ENCODE results near the gene KCNN3.

DNA sequence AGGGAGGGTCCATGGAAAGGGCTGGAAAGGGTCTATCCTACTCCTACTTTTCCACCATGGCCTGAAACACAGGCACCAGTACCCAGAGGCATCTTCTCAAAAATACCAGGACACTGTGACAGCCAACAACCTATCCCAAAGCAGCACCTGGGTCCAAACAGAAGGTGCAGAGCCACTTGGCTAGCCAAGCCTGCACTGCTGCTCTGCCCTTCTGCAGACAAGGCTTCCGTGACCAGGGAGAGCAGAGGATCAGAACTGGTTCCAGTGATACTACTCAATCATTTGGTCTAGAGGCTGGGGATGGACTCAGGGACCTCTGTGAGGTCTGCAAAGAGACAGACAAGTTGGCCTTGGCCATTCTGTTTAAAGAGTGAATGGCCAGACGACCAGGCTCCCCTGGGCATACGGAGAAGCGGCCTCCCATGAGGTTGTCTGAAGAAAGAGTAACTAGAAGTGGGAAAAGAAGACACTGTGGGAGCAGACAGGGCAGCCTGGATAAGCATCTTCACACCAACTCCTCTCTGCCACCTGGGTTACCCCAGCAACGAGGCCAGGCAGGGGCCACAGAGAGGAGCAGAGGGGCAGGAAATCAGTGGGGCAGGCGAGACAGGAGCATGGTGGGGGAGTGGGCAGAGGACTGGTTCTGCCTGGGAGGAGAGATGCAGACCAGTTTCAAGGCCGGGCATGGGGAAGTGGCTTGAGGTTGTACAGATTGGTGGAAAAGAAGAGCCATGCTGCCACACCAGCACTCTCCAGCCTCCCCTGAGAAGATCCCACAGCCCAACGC is 5.7 kb downstream of the KCNN3 start:
- TF ChIP-seq, protein P1, sequence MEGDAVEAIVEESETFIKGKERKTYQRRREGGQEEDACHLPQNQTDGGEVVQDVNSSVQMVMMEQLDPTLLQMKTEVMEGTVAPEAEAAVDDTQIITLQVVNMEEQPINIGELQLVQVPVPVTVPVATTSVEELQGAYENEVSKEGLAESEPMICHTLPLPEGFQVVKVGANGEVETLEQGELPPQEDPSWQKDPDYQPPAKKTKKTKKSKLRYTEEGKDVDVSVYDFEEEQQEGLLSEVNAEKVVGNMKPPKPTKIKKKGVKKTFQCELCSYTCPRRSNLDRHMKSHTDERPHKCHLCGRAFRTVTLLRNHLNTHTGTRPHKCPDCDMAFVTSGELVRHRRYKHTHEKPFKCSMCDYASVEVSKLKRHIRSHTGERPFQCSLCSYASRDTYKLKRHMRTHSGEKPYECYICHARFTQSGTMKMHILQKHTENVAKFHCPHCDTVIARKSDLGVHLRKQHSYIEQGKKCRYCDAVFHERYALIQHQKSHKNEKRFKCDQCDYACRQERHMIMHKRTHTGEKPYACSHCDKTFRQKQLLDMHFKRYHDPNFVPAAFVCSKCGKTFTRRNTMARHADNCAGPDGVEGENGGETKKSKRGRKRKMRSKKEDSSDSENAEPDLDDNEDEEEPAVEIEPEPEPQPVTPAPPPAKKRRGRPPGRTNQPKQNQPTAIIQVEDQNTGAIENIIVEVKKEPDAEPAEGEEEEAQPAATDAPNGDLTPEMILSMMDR (IDR thresholded peaks at IDR 0.05): no peak
- no peak for TF ChIP-seq POLR2AphosphoS5 (IDR thresholded peaks at IDR 0.05)
- TF ChIP-seq POLR2A (IDR thresholded peaks at IDR 0.05; ENCODE audit: low read depth): no peak

Measured in esophagus muscularis mucosa (tissue), 3 donors.